GM19025 (cell line): ENCODE data around the gene HHIPL1.
"Not testable (repeated sequence)": the region's sequence is repeated elsewhere in the genome, so short reads cannot be mapped to it uniquely, and the experiment has no call there.

Source experiments
- ATAC-seq: cut with Tn5 transposase; IDR thresholded peaks from one replicate; pipeline ENCODE4 v1.9.1; 2021; ENCODE audit warnings: mild to moderate bottlenecking, low read depth, moderate library complexity; ENCODE audit not compliant: unreplicated experiment

HHIPL1 gene

DNA sequence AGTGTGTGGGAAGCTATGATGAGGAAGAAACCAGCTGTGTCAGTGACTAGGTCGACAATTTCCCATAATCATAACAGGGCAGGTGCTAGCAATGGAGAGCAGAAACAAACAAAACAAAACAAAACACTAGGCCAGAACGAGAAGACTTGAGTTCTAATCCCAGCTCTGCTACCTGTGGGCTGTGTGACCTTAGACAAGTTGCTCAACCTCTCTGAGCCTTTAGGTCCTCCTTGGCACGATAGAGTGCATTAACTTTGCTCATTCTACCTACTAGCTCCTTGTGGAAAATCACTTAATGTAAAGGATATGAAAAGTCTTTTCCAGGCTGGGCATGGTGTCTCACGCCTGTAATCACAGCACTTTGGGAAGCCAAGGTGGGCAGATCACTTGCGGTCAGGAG lies 11.2 kb downstream of the HHIPL1 start:
- no peak for ATAC-seq

DNA sequence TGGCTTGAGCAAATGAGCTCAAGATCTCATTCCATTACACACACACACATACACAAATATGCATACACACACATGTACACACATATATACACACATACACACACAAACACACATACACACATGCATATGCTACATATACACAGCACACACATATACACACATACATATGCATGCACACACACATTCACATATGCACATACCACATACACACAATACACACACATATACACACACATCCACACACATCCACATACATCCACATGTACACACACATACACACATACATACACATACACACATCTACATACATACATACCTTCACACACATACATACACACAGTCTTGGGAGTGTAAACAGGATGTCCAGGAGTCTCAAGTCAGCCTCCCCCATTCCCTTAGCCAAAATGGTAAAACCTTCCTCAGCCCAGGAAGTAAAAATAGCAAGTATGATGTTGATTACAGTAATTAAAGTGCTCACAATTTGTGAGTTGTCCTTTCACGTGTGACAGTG lies 12.8 kb downstream of the HHIPL1 start:
- ATAC-seq, result no peak

DNA sequence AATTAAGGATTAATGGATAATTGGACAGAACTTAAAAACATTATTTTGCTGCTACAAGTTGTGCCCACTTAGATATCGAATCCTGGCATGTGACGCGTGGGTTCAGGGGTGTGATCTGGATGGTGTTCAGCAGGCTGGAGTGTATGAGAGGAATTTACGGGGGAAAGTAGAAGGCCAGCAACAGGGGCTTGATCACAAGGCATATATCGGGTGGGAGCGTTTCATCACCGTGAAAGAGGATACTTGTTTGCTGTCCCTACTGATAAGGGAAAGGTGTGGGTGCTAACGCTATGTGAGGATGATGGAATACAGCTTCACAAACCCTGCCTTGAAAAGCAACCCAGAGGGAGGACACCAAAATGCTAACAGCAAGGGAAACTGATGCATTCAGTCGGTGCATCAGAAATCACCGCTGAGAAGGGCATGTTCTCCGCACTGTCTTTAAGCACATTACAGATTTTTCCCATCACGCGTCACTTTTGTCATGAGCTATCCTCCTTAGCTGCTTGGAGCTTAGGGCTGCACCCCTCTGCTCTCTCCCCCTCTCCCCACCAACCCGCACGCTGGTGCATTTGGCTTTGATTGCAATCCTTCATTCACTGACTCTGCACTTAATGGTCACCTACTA lies 13.4 kb downstream of the HHIPL1 start:
- ATAC-seq, result no peak

DNA sequence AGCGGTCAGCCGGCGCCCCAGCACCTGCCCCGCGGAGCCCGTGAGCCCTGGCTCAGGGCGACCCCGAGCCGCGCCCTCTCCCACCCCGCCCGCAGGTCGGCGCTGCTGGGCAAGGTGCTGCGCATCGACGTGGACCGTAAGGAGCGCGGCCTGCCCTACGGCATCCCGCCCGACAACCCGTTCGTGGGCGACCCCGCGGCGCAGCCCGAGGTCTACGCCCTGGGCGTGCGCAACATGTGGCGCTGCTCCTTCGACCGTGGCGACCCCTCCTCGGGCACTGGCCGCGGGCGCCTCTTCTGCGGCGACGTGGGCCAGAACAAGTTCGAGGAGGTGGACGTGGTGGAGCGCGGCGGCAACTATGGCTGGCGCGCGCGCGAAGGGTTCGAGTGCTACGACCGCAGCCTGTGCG lies 14.4 kb downstream of the HHIPL1 start:
- no peak for ATAC-seq

DNA sequence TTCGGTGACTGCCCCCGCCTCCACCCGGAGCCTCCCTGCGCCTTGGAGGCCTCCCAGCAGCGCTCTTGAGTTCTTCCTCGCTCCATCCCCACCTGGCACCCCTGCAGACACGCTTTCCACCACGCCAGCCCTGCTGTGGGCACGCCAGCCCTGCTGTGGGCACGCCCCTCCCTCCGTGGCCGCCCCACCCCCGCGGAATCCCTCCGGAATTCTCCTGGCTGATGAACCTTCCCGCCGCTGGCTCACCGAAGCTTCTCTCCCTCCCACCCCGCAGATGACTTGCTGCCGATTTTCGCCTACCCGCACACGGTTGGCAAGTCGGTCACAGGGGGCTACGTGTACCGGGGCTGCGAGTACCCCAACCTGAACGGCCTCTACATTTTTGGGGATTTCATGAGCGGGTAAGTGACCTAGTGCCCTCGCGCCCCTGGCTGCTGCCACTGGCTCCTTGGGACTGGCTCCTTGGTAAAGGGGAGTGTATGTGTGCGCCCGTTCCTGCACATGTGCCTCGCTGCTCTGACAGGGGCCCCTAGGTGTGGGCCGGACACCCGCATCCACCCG lies 15.2 kb downstream of the HHIPL1 start:
- no peak for ATAC-seq

DNA sequence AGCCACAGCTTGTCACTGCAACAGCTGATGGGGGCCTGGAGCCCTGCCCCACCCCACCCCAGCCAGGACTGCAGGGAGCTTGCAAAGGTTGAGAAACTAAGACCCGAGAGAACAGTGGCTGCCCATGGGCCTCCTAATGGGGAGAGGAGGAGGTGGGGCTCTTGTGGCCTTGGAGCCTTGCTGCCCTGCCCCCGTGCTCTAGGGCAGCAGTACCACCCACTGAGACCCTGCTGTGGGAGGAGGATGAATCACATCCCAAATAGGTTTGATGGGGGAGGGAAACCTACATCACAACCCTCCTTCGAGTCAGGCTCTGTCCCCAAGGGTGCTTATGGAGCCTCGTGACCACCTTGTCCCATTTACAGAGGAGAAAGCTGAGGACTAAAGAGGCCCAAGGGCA lies 15.9 kb downstream of the HHIPL1 start:
- no peak for ATAC-seq

DNA sequence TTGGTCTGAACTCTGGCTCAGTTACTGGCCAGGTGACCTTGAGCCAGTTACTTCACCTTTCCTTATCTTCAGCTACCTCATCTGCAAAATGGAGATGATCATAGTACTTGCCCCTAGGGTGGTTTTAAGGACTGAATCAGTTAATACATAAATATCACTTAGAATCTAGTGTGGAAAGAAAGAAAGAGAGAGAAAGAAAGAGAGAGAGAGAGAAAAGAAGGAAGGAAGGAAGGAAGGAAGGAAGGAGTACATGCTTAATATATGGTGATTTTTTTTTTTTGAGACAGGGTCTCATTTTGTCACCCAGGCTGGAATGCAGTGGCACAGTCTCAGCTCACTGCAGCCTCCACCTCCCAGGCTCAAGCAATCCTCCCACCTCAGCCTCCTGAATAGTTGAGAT lies 16.3 kb downstream of the HHIPL1 start:
- not testable (repeated sequence) for ATAC-seq

DNA sequence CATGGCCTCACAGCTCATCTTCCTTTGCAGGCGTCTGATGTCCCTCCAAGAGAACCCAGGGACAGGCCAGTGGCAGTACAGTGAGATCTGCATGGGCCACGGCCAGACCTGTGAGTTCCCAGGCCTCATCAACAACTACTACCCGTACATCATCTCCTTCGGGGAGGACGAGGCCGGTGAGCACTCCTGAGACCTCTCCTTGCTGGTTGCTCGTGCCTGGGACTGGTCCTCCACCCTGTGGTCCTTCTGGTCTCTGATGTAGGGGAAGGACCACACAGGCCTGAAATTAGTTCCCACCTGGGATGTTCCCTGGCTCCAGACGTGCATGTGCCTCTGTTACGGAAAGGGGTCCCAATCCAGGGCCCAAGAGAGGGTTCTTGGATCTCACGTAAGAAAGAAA lies 17.9 kb downstream of the HHIPL1 start:
- no peak for ATAC-seq

DNA sequence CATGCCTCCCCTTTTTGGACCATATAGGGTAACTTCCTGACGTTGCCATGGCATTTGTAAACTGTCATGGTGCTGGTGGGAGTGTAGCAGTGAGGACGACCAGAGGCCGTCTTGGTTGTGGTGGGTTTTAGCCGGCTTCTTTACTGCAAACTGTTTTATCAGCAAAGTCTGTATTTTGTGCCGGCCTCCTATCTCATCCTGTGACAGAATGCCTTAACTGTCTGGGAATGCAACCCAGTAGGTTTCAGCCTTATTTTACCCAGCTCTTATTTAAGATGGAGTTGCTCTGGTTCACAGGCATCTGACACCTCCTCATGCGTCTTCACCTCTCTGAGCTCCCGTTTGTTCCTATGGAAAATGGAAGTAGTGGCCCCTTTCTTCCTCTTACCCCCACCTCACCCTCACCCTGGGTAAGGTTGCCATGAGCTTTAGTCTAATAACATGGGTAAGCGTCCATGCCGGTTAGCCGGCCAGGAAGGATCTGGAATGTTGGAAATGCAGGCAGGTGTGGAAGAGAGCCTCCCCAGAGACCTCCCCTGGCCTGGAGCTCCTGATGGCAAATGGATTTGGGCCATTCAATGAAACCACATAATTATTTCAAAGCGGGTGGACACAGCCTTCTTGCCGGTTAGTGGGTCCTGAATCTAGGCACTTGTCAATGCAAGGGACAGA lies 18.6 kb downstream of the HHIPL1 start:
- ATAC-seq, result no peak

DNA sequence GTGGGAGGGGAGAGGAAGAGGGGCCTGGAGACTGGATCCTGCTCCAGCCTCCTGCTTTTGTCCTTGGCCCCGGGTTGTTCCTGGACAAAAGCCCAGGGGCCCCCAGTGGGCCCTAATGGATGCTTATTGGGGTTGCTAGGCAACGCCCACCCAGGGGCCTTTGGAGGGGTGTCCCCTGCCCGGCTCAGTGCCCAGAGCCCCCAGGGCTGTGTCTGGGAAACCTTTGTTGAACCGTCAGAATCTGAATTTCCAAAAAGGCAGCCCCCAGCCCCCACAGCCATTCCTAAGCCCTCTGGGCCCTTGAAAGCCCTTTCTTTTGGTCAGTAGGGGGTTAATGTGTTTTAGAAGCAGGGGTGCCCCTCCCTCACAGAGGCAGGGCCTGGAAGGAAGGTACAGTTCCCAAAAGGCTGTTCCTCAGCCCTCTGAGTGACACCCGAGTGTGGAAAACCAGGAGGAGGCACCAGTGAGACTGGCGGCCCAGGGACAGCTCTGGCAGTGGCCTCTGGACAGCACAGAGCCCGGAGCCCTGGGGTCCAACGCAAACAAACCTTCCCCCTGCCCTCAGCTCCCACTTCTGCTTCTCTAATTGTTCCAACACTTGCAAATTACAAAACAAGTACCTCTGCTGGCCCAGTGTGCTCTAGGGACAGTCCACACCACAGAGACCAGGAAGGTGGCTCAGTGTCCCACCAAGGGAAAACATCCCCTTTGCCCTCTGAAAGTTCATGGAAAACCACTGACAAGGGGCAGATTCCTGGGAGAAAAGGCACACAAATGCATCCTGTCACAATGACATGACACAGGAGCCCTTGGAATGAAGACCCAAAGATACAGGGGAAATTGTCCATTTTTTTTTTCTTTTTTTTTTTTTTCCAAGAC lies 19.4 kb downstream of the HHIPL1 start:
- no peak for ATAC-seq

DNA sequence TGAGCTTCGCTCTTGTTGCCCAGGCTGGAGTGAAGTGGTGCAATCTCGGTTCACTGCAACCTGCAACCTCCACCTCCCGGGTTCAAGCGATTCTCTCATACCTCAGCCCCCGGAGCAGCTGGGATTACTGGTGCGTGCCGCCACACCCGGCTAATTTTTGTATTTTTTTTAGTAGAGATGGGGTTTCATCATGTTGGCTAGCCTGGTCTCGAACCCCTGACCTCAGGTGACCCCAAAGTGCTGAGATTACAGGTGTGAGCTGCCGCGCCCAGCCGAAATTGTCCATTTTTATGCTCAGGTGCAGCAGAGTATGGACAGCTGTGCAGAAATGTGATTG lies 20.0 kb downstream of the HHIPL1 start:
- ATAC-seq, result no peak

DNA sequence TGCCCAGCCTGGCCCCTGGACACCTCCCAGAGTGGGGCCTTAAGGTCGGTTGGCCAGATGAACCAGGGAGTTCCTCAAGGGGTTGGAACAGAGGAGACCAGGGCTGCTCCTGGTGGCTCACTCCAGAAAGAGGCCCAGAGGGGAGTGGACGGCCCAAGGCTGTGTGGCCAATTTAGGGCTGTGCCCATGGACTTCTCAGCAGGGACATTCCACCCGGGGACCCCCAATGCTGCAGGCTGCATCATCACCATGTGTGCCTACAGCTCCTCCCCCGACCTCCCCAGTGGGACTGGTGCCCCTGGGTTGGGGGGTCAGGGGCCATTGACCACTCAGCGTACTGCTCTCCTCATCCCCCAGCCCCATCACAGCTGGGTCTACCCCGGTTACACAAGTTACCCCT lies 21.6 kb downstream of the HHIPL1 start:
- no peak for ATAC-seq

DNA sequence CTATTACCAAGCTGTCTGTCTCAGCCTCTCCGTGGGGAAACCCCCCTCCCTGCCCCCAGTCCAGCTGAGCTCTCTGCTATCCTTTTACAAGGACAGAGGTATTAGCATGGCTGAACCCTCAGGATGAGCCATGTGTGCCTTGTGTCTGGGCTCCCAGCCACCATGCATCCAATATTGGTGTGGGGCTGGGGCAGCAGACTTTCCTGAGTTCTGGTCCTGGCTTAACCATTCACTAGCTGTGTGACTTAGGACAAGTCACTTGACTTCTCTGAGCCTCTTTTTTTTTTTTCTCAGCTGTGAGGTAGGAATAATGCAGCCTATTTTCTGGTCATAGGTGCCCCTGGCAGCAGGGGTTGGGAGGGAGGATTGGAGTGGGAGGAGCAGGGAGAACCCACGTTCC lies 22.1 kb downstream of the HHIPL1 start:
- no peak for ATAC-seq

DNA sequence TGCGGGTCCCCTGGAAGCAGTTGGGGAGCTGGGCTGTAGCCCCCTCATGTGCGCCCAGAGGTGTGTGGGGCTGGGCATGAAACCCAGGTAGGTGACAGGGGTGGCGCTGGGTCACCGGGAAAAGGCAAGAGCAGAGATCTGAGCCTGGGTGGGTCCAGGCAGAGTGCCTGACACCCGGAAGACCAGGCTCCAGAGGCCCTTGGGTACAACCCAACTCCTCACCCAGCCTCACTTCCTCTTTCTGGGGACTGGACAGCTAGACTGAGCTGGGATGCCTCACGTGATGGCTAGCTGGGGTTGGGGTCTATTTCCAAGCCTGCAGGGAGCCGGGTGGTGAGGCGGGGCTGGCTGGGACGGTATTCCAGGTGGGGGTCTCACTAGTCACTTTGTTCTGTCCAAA lies 22.9 kb downstream of the HHIPL1 start:
- no peak for ATAC-seq

DNA sequence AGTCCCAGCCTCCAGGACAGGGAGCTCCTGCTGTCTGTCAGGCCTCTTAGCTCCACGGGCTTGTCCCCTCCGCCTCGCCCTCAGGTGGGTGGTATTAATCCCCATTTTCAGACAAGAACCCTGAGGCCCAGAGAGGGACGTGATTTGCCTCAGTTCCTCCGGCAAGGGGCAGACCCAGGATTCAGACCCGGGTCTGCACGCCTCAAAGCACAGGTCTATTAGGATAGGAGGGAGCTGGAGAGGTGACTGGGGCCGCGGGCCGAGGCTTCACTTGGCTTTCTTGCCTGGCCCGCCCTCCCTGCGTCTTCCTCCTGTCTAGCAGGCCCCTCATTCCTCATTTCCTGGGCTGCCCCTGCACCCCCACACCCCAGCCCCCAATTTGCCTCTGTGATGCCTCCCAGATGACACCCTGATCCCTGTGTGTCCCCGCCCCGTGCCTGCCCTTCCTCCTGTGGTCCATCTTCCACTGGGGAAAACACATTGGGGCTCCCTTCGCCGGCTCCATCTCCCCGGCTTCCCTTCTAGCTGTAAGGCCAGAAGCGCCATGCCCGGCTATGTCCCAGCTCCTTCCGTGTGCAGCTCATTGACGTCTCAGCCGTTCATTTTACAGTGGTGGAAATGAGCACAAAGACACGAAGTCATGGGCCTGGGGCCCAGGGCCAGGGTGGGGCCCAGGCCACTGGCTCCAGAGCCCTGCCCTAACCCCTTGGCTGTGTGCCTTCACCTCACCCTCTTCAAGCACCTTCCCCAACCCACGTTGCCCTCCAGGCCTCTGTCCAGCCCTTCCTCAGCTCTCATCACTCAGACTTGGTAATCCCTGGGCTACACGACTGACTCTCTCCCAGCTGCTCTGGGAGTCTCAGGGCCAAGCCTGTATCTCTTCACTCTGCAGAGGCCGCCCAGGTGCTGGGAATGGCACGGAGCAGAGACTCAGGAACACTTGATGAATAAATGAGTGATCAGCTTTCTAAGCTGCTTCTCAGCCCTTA lies 23.7 kb downstream of the HHIPL1 start:
- ATAC-seq, result no peak

DNA sequence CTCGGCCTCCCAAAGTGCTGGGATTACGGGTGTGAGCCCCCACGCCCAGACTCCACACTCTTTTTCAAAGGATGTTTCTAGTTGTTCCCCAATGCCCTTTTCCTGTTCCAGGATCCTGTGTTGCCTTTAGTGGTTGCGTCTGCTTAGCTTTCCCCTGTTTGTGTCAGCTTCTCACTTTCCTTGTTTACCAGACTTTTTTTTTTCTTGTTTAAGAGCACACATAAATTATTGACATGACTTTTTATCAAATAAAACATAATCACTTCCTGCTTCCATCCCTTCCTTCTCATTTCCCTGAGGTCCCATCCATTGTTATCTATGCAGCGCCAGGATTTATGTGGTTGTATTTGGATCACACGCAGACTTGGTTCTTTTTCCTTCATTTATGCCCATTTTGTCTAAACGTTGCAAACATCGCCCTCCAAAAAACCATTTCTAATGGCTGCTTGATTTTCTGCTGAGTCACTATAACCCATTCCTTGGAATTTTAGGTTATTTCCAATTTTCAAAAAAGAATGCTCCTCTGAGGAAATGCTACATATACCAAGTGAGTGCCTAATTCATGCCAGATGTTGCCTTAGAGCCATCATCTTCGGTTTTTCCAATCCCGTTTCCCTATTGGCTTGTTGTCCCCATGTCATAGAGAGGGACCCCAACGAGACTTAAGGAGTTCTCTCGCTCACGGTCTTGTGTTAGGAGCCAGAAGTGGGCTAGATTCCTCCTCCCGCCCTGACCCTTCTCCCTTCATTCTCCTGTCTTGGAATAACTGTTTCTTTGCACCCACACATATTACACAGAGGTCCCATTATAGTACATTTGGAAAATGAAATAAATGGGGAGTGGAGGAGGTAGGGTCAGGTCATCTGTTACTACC lies 25.7 kb downstream of the HHIPL1 start:
- ATAC-seq, result no peak

DNA sequence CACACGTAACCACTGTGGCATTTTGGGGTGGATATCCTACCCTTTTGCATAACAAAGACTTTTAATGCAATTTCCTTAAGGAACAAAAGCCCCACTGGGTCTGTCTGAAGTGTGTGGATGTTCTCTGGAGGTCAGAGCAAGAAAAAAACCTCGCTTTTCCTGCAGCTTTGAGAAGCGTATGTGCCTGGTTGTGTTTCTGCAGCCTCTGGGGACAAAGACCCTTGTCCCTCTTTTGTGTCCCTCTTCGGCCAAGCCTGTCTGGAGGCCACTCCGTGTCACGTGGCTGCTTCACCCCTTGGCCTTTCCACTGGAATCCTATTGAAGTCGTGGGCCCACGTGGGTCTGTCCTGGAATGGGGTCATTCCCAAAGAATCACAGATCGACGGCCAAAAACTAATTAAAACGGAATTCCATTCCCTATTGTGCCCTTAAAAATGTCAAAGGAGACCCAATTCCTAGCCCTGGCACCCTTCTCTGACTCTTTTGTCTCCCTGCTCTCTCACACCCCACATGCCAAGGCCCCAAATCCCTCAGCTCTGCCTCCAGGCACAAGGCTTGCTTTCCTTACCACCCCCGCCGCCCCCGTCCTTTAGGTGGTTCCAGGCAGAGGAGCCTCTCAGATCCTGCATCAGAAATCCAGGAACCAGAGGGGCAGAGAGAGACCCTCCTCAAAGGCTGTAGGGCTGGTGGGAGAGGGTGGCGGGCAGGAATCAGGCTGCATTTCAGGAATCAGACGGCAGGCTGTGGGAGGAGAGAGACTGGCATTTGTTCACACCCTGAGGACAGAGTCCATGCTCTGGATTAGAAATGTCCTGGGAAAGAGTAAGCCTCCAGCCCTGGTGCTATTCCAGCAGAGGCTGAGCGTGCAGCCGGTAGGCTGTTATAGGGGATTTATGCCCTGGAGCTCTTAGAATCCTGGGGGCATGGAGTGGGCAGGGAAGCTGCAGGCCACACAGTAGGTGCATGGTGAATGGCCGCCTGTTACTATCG lies 26.6 kb downstream of the HHIPL1 start:
- ATAC-seq, result no peak
